Loucy (cell line): ENCODE results near the gene ADAMTS12.

ENCODE experiments used
- H2AFZ ChIP-seq: fragments of 200-600 bp; sonication (generic); 2 replicates; pipeline ENCODE4 v1.6.0; 2016; ENCODE audit warnings: antibody characterized with exemption, mild to moderate bottlenecking, low read length, moderate library complexity
- H3F3A ChIP-seq: fragments of 200-600 bp; 2 replicates; pipeline ENCODE4 v1.6.0; 2016; ENCODE audit warnings: antibody characterized with exemption, low read depth, mild to moderate bottlenecking
- H3K27me3 ChIP-seq: fragments of 200-600 bp; sonication (generic); 2 replicates; pipeline ENCODE4 v1.6.1; 2014; ENCODE audit warnings: low read length, mild to moderate bottlenecking; ENCODE audit not compliant: insufficient read depth, poor library complexity, severe bottlenecking
- H3K36me3 ChIP-seq: fragments of 200-600 bp; sonication (generic); 2 replicates; pipeline ENCODE4 v1.6.1; 2016; ENCODE audit warnings: low read length; ENCODE audit not compliant: insufficient read depth
- H3K4me1 ChIP-seq: fragments of 200-600 bp; sonication (generic); 2 replicates; pipeline ENCODE4 v1.5.1; 2014; ENCODE audit warnings: low read length, mild to moderate bottlenecking; ENCODE audit not compliant: insufficient read depth, poor library complexity, severe bottlenecking
- H3K4me2 ChIP-seq: fragments of 200-600 bp; sonication (generic); 2 replicates; pipeline ENCODE4 v1.6.0; 2014; ENCODE audit warnings: antibody characterized with exemption, low read length, low read depth, mild to moderate bottlenecking; ENCODE audit not compliant: poor library complexity, severe bottlenecking
- H3K4me3 ChIP-seq: fragments of 200-600 bp; sonication (generic); 2 replicates; pipeline ENCODE4 v1.5.1; 2014; ENCODE audit warnings: low read length, mild to moderate bottlenecking, mixed read lengths; ENCODE audit not compliant: poor library complexity, severe bottlenecking
- H3K79me2 ChIP-seq: fragments of 200-600 bp; sonication (generic); 2 replicates; pipeline ENCODE4 v1.6.1; 2014; ENCODE audit warnings: low read length; ENCODE audit not compliant: insufficient read depth
- H3K9ac ChIP-seq: fragments of 200-600 bp; sonication (generic); 2 replicates; pipeline ENCODE4 v1.6.0; 2014; ENCODE audit warnings: mild to moderate bottlenecking, low read depth, low read length, moderate library complexity; ENCODE audit not compliant: poor library complexity, severe bottlenecking
- H3K9me2 ChIP-seq: fragments of 200-600 bp; sonication (generic); replicated peaks from 2 replicates; pipeline ENCODE4 v1.6.1; 2016; ENCODE audit warnings: low read depth, low read length, mixed read lengths
- H3K9me3 ChIP-seq: fragments of 200-600 bp; sonication (generic); 2 replicates; pipeline ENCODE4 v1.6.1; 2014; ENCODE audit warnings: mild to moderate bottlenecking, antibody characterized with exemption, low read length, low read depth; ENCODE audit not compliant: insufficient read depth
- H4K20me1 ChIP-seq: fragments of 200-600 bp; sonication (generic); 2 replicates; pipeline ENCODE4 v1.6.0; 2014; ENCODE audit warnings: antibody characterized with exemption, low read length, mild to moderate bottlenecking; ENCODE audit not compliant: insufficient read depth, poor library complexity, severe bottlenecking
- CTCF ChIP-seq: fragments of 200-600 bp; sonication (generic); conservative IDR thresholded peaks from 2 replicates; pipeline ENCODE4 v1.5.1; 2014; ENCODE audit warnings: mild to moderate bottlenecking, antibody characterized with exemption, low read length
- EZH2phosphoT487 ChIP-seq: fragments of 200-600 bp; IDR thresholded peaks from 2 replicates; pipeline ENCODE4 v1.6.1; 2018; ENCODE audit warnings: antibody characterized with exemption, mild to moderate bottlenecking, moderate library complexity, borderline replicate concordance

Gene ADAMTS12

GRCh38 chr5:33628796-33629195 lies 263.0 kb downstream of the ADAMTS12 start:
- H3K36me3 ChIP-seq = no peaks in the 10 kb centered on the region
- H3K9ac ChIP-seq = no peak overlapping the region
- no peak overlapping the region for H2AFZ ChIP-seq
- no peak overlapping the region for H3K4me3 ChIP-seq
- TF ChIP-seq CTCF (no peak), EZH2phosphoT487 (no peak)
- H4K20me1 ChIP-seq = no peaks in the 10 kb centered on the region
- H3K9me3 ChIP-seq = no peaks in the 10 kb centered on the region
- no peaks in the 10 kb centered on the region for H3K79me2 ChIP-seq
- no peaks in the 10 kb centered on the region for H3F3A ChIP-seq
- H3K27me3 ChIP-seq = no peaks in the 10 kb centered on the region
- H3K4me2 ChIP-seq = no peak overlapping the region
- no peaks in the 10 kb centered on the region for H3K4me1 ChIP-seq
- H3K9me2 ChIP-seq = no peaks in the 10 kb centered on the region

GRCh38 chr5:33621514-33621913 lies 270.3 kb downstream of the ADAMTS12 start:
- H3K9me2 ChIP-seq = no peaks in the 10 kb centered on the region

GRCh38 chr5:33614039-33614438 lies 277.8 kb downstream of the ADAMTS12 start:
- no peak overlapping the region for H2AFZ ChIP-seq
- H3K9me2 ChIP-seq = no peaks in the 10 kb centered on the region
- TF ChIP-seq EZH2phosphoT487 = no peak
- no peak for TF ChIP-seq CTCF

More at GRCh38 chr5:33621514-33621913, 270.3 kb downstream of the ADAMTS12 start:
- Histone ChIP-seq H2AFZ (no peak overlapping the region), H3K27me3 (no peaks in the 10 kb centered on the region), H3K4me3 (no peak overlapping the region), H3K4me2 (no peak overlapping the region), H3K9ac (no peak overlapping the region), H3F3A (no peaks in the 10 kb centered on the region), H3K9me3 (no peaks in the 10 kb centered on the region), H3K4me1 (no peaks in the 10 kb centered on the region), H3K79me2 (no peaks in the 10 kb centered on the region), H3K36me3 (no peaks in the 10 kb centered on the region), H4K20me1 (no peaks in the 10 kb centered on the region)
- TF ChIP-seq EZH2phosphoT487 (no peak), CTCF (no peak)

More at GRCh38 chr5:33614039-33614438, 277.8 kb downstream of the ADAMTS12 start:
- Histone ChIP-seq H3K36me3 (no peaks in the 10 kb centered on the region), H3F3A (no peaks in the 10 kb centered on the region), H3K9me3 (no peaks in the 10 kb centered on the region), H3K9ac (no peak overlapping the region), H3K4me2 (no peak overlapping the region), H3K4me1 (no peaks in the 10 kb centered on the region), H4K20me1 (no peaks in the 10 kb centered on the region), H3K79me2 (no peaks in the 10 kb centered on the region), H3K27me3 (no peaks in the 10 kb centered on the region), H3K4me3 (no peak overlapping the region)
